ENCODE data around the gene ABCG1.

The ABCG1 gene

GRCh38 chr21:42311160-42311559 lies 92.2 kb downstream of the ABCG1 start:
- no peak for DNase-seq (ENCODE audit: low spot score in 2 of 2)
- in situ Hi-C loops (cut with MboI; ENCODE audit: low sequenced_read_pairs): no loop called here
- no peaks in the 10 kb centered on the region for H3K9me3 ChIP-seq

GRCh38 chr21:42311816-42312625 lies 93.1 kb downstream of the ABCG1 start:
- Histone ChIP-seq H3K4me3 (no peak overlapping the region), H3K9me3 (no peaks in the 10 kb centered on the region), H3K27me3 (ENCODE audit: low read depth) (no peaks in the 10 kb centered on the region; the same call in 1 of the 2 replicates), H3K36me3 (replicated peaks) (no peaks in the 10 kb centered on the region), H3K4me1 (no peaks in the 10 kb centered on the region)
- no peak for DNase-seq (ENCODE audit: low spot score in 2 of 2)
- in situ Hi-C loops (cut with MboI; ENCODE audit: low sequenced_read_pairs): no loop called here

More at GRCh38 chr21:42311160-42311559, 92.2 kb downstream of the ABCG1 start:
- Histone ChIP-seq H3K4me3 (no peak overlapping the region), H3K27me3 (ENCODE audit: low read depth) (no peaks in the 10 kb centered on the region; the same call in 1 of the 2 replicates), H3K4me1 (no peaks in the 10 kb centered on the region), H3K36me3 (replicated peaks) (no peaks in the 10 kb centered on the region)

- Histone ChIP-seq H3K36me3 (replicated peaks) (no peaks in the 10 kb centered on the region), H3K27me3 (ENCODE audit: low read depth) (no peaks in the 10 kb centered on the region; the same call in 1 of the 2 replicates), H3K9me3 (no peaks in the 10 kb centered on the region), H3K4me1 (no peaks in the 10 kb centered on the region), H3K4me3 (no peak overlapping the region)
- DNase-seq (ENCODE audit: low spot score in 2 of 2): no peak
- in situ Hi-C loops (cut with MboI; ENCODE audit: low sequenced_read_pairs): no loop called here
Observed at GRCh38 chr21:42312626-42313104, 93.7 kb downstream of the ABCG1 start.

- H3K4me3 ChIP-seq: no peak overlapping the region
- H3K4me1 ChIP-seq: no peaks in the 10 kb centered on the region
- no peak for DNase-seq (ENCODE audit: low spot score in 2 of 2)
- no peaks in the 10 kb centered on the region for H3K9me3 ChIP-seq
- H3K36me3 ChIP-seq (replicated peaks): no peaks in the 10 kb centered on the region
- in situ Hi-C loops (cut with MboI; ENCODE audit: low sequenced_read_pairs): no loop called here
- no peaks in the 10 kb centered on the region for H3K27me3 ChIP-seq (ENCODE audit: low read depth)
Observed at GRCh38 chr21:42313501-42313969, 94.6 kb downstream of the ABCG1 start.

- in situ Hi-C loops (cut with MboI; ENCODE audit: low sequenced_read_pairs): no loop called here
- no peaks in the 10 kb centered on the region for H3K9me3 ChIP-seq
- H3K36me3 ChIP-seq (replicated peaks): no peaks in the 10 kb centered on the region
- DNase-seq (ENCODE audit: low spot score in 2 of 2): no peak
- no peaks in the 10 kb centered on the region for H3K4me1 ChIP-seq
- no peak overlapping the region for H3K4me3 ChIP-seq
- H3K27me3 ChIP-seq (ENCODE audit: low read depth): no peaks in the 10 kb centered on the region
Observed at GRCh38 chr21:42314616-42315295, 95.8 kb downstream of the ABCG1 start.

GRCh38 chr21:42315296-42315891 lies 96.5 kb downstream of the ABCG1 start, which contains the start of gene TFF3:
TFF3 (minus strand) TSS chr21:42315409; CDS start chr21:42315374, 35 bp downstream.
- H3K4me1 ChIP-seq: no peaks in the 10 kb centered on the region
- no peaks in the 10 kb centered on the region for H3K36me3 ChIP-seq (replicated peaks)
- H3K9me3 ChIP-seq: no peaks in the 10 kb centered on the region
- in situ Hi-C loops (cut with MboI; ENCODE audit: low sequenced_read_pairs): no loop called here
- H3K4me3 ChIP-seq: no peak within 1 kb of the TSS
- no peaks in the 10 kb centered on the region for H3K27me3 ChIP-seq (ENCODE audit: low read depth)
- no peak for DNase-seq (ENCODE audit: low spot score in 2 of 2)

- H3K4me3 ChIP-seq: no peak overlapping the region
- no peaks in the 10 kb centered on the region for H3K27me3 ChIP-seq (ENCODE audit: low read depth)
- H3K4me1 ChIP-seq: no peaks in the 10 kb centered on the region
- H3K36me3 ChIP-seq (replicated peaks): no peaks in the 10 kb centered on the region
- no peaks in the 10 kb centered on the region for H3K9me3 ChIP-seq
- no peak for DNase-seq (ENCODE audit: low spot score in 2 of 2)
- in situ Hi-C loops (cut with MboI; ENCODE audit: low sequenced_read_pairs): no loop called here
Observed at GRCh38 chr21:42316891-42317290, 98.0 kb downstream of the ABCG1 start.

GRCh38 chr21:42317341-42317741 lies 98.4 kb downstream of the ABCG1 start:
- DNase-seq (ENCODE audit: low spot score in 2 of 2): no peak
- Histone ChIP-seq H3K4me3 (no peak overlapping the region), H3K4me1 (no peaks in the 10 kb centered on the region), H3K36me3 (replicated peaks) (no peaks in the 10 kb centered on the region), H3K27me3 (ENCODE audit: low read depth) (no peaks in the 10 kb centered on the region), H3K9me3 (no peaks in the 10 kb centered on the region)
- in situ Hi-C loops (cut with MboI; ENCODE audit: low sequenced_read_pairs): no loop called here

GRCh38 chr21:42317826-42318746 lies 99.1 kb downstream of the ABCG1 start:
- Histone ChIP-seq H3K4me3 (no peak overlapping the region), H3K9me3 (no peaks in the 10 kb centered on the region), H3K36me3 (replicated peaks) (no peaks in the 10 kb centered on the region), H3K27me3 (ENCODE audit: low read depth) (no peaks in the 10 kb centered on the region), H3K4me1 (no peaks in the 10 kb centered on the region)
- in situ Hi-C loops (cut with MboI; ENCODE audit: low sequenced_read_pairs): no loop called here
- DNase-seq (ENCODE audit: low spot score in 2 of 2): no peak

- no peak for DNase-seq (ENCODE audit: low spot score in 2 of 2)
- Histone ChIP-seq H3K4me1 (no peaks in the 10 kb centered on the region), H3K36me3 (replicated peaks) (no peaks in the 10 kb centered on the region), H3K9me3 (no peaks in the 10 kb centered on the region), H3K4me3 (no peak overlapping the region), H3K27me3 (ENCODE audit: low read depth) (no peaks in the 10 kb centered on the region)
- in situ Hi-C loops (cut with MboI; ENCODE audit: low sequenced_read_pairs): no loop called here
Observed at GRCh38 chr21:42319376-42319775, 100.4 kb downstream of the ABCG1 start.

- DNase-seq (ENCODE audit: low spot score in 2 of 2): no peak
- no peak overlapping the region for H3K4me3 ChIP-seq
- no peaks in the 10 kb centered on the region for H3K27me3 ChIP-seq (ENCODE audit: low read depth)
- no peaks in the 10 kb centered on the region for H3K4me1 ChIP-seq
- H3K9me3 ChIP-seq: no peaks in the 10 kb centered on the region
- H3K36me3 ChIP-seq (replicated peaks): no peaks in the 10 kb centered on the region
- in situ Hi-C loops (cut with MboI; ENCODE audit: low sequenced_read_pairs): no loop called here
Observed at GRCh38 chr21:42319851-42320572, 101.1 kb downstream of the ABCG1 start.

- in situ Hi-C loops (cut with MboI; ENCODE audit: low sequenced_read_pairs): no loop called here
- DNase-seq (ENCODE audit: low spot score in 2 of 2): no peak
- H3K9me3 ChIP-seq: no peaks in the 10 kb centered on the region
- no peaks in the 10 kb centered on the region for H3K27me3 ChIP-seq (ENCODE audit: low read depth)
- H3K4me3 ChIP-seq: no peak overlapping the region
- H3K4me1 ChIP-seq: no peaks in the 10 kb centered on the region
- H3K36me3 ChIP-seq (replicated peaks): no peaks in the 10 kb centered on the region
Observed at GRCh38 chr21:42320791-42321190, 101.9 kb downstream of the ABCG1 start.
